HCT116 (cell line): Measurements from ENCODE around the gene ZNF304.

Experiments
- CTCF ChIP-seq, 3 experiments: fragments of 200-600 bp in 1 of 3; sonication (generic) in 1 of 3; IDR thresholded peaks in 2 of 3; conservative IDR thresholded peaks in 1 of 3; 2 replicates each; pipeline ENCODE4 v1.5.1; 2012 to 2017; ENCODE audit warnings: low read depth in 2 of 3, low read length in 2 of 3, antibody characterized with exemption in 1 of 3, borderline replicate concordance in 1 of 3, control low read depth in 1 of 3, mild to moderate bottlenecking in 1 of 3, mixed read lengths in 1 of 3, mixed run types in 1 of 3, moderate library complexity in 1 of 3; ENCODE audit not compliant: insufficient read depth in 1 of 3
- MAX ChIP-seq: IDR thresholded peaks from 2 replicates; pipeline ENCODE4 v1.6.1; 2012
- POLR2A ChIP-seq: IDR thresholded peaks from 2 replicates; pipeline ENCODE4 v1.7.0; 2011; ENCODE audit warnings: borderline replicate concordance; ENCODE audit not compliant: insufficient read depth, insufficient read length; ENCODE audit errors: extremely low read depth
- POLR2AphosphoS5 ChIP-seq: IDR thresholded peaks from 2 replicates; pipeline ENCODE4 v1.6.1; 2011; ENCODE audit warnings: mild to moderate bottlenecking, low read depth, low read length, moderate library complexity
- SIN3A ChIP-seq: IDR thresholded peaks from 2 replicates; pipeline ENCODE4 v1.6.1; 2012; ENCODE audit warnings: low read depth

- TF ChIP-seq CTCF (IDR thresholded peaks at IDR 0.05 in 2 of 3, conservative IDR thresholded peaks at IDR 0.05 in 1 of 3; ENCODE audit: borderline replicate concordance in 1 of 3, insufficient read depth in 1 of 3, low read depth in 2 of 3, low read length in 2 of 3) (no peak), MAX (no peak), POLR2A (no peak), POLR2AphosphoS5 (no peak), SIN3A (no peak)
Observed at GRCh38 chr19:57327993-57328392, 23.1 kb upstream of the ZNF304 start.
